Spleen (tissue), 11 donors: ENCODE results near the gene RABAC1. TPM values are rescaled to one million over a fixed set of nuclear protein-coding genes. Genes with fewer than 3 reads are reported as not detected.

Source experiments
- DNase-seq: peaks from one replicate; pipeline ENCODE4 v3.0.0-alpha.2; 2020
- H3K27ac ChIP-seq, 8 donors: fragments of 200-600 bp; sonication (generic) in 7 of 8; 1 replicate in 4 of 8; 2 replicates in 4 of 8; pipeline versions ENCODE4 v1.5.0 to v1.8.0; 2016 to 2021; ENCODE audit warnings: inconsistent platforms in 4 of 8, mild to moderate bottlenecking in 4 of 8, moderate library complexity in 1 of 8
- H3K27me3 ChIP-seq, 7 donors: fragments of 200-600 bp; sonication (generic) in 6 of 7; replicated peaks in 1 of 7; 1 replicate in 4 of 7; 2 replicates in 3 of 7; pipeline versions ENCODE4 v1.5.0 to v1.8.0; 2016 to 2021; ENCODE audit warnings: inconsistent platforms in 3 of 7, mild to moderate bottlenecking in 1 of 7
- H3K36me3 ChIP-seq, 6 donors: fragments of 200-600 bp; sonication (generic) in 5 of 6; 1 replicate in 4 of 6; 2 replicates in 2 of 6; pipeline versions ENCODE4 v1.5.0 to v1.8.0; 2016 to 2021; ENCODE audit warnings: inconsistent platforms in 2 of 6
- H3K4me1 ChIP-seq, 6 donors: fragments of 200-600 bp; sonication (generic) in 5 of 6; 1 replicate in 3 of 6; 2 replicates in 3 of 6; pipeline versions ENCODE4 v1.5.0 to v1.8.0; 2016 to 2021; ENCODE audit warnings: inconsistent platforms in 3 of 6
- H3K4me3 ChIP-seq, 8 donors: fragments of 200-600 bp; sonication (generic) in 7 of 8; 1 replicate in 4 of 8; 2 replicates in 4 of 8; pipeline versions ENCODE4 v1.5.0 to v1.8.0; 2016 to 2021; ENCODE audit warnings: inconsistent platforms in 4 of 8, mild to moderate bottlenecking in 4 of 8, moderate library complexity in 2 of 8
- H3K9me3 ChIP-seq, 8 donors: fragments of 200-600 bp; sonication (generic) in 7 of 8; 1 replicate in 4 of 8; 2 replicates in 4 of 8; pipeline versions ENCODE4 v1.5.0 to v1.8.0; 2016 to 2021; ENCODE audit warnings: inconsistent platforms in 4 of 8
- CTCF ChIP-seq, 11 experiments: fragments of 200-600 bp in 7 of 11; fragments of 450-650 bp in 4 of 11; sonication (generic) in 4 of 11; IDR thresholded peaks in 8 of 11; conservative IDR thresholded peaks in 3 of 11; 1 replicate in 7 of 11; 2 replicates in 4 of 11; pipeline versions ENCODE4 v1.4.0 to v1.8.0; 2016 to 2021; ENCODE audit warnings: antibody characterized with exemption in 11 of 11, inconsistent platforms in 4 of 11, mild to moderate bottlenecking in 1 of 11
- POLR2A ChIP-seq, 3 donors: fragments of 450-650 bp; IDR thresholded peaks; one replicate each; pipeline ENCODE4 v1.5.1; 2017; ENCODE audit warnings: antibody characterized with exemption in 3 of 3, mild to moderate bottlenecking in 1 of 3
- POLR2AphosphoS5 ChIP-seq, 3 donors: sonication (generic); formaldehyde crosslinking; IDR thresholded peaks; one replicate each; pipeline ENCODE4 v1.5.1; 2017; ENCODE audit warnings: antibody characterized with exemption in 3 of 3
- WGBS, 5 donors: extraction: QIAGEN DNeasy Blood & Tissue Kit in 3 of 5; methylation state at CpG; one replicate each; pipeline versions ENCODE4 v1.1.5 to v1.1.7; 2013 to 2018; 5-methylcytosine and 5-hydroxymethylcytosine counted together
- intact Hi-C: fragments of 100-400 bp; cut with DNase I; formaldehyde crosslinking; loops from one replicate; pipeline ENCODE4 v1.15.0; 2023; ENCODE audit warnings: low total_unique reads
- polyA plus RNA-seq, 3 donors: library from polyadenylated mRNA; stranded (reverse); fragments of 200-250 nt; gene quantifications; one replicate each; pipeline ENCODE4 v1.2.1, GENCODE V29; 2013
- total RNA-seq, 7 donors: library from RNA; depleted of rRNA in 3 of 7; stranded (reverse); fragments of >200 nt in 3 of 7; fragmentation: NEBNext Ultra II Directional in 4 of 7; extraction: Animal tissue kit (Norgen Biotek cat#: 25700) in 4 of 7; gene quantifications; one replicate each; pipeline versions ENCODE4 v1.1.0 to v1.2.1, GENCODE V29; 2016 to 2021
- donor health status: healthy with polysubstance abuse.
- donor health status: DM: no; HTN: no; CAD: no; lungs with moderate emphysema.
- donor health status: DM: no; HTN: no; CAD: no.
- donor health status: Bipolar disorder and iron deficiency.
- donor health status: healthy.
- donor health status: DM: no; HTN: no; CAD: no.
- donor health status: DM: yes; HTN: yes; CAD: no.

Gene RABAC1
- total and polyA plus RNA-seq, 10 donors = 85.6 to 165 (median 134) TPM

- WGBS, 5 donors = 17 to 28% (median 21%) methylated on average over 23 to 29 of the region's 29 CpGs
- H3K36me3 ChIP-seq = peaks cover 0 to 15% (median 11%) of the 10 kb centered on the region in 6 donors
- H3K4me3 ChIP-seq = no peak overlapping the region
- DNase-seq = no peak
- H3K4me1 ChIP-seq = peaks cover 0 to 63% (median 30%) of the 10 kb centered on the region in 6 donors
- H3K27ac ChIP-seq = no peak overlapping the region
- peak; percentile 38 to 77 (median 40) for TF ChIP-seq POLR2AphosphoS5 (IDR thresholded peaks at IDR 0.05)
- TF ChIP-seq CTCF (IDR thresholded peaks at IDR 0.05 in 8 of 11, conservative IDR thresholded peaks at IDR 0.05 in 3 of 11) = no peak
- H3K27me3 ChIP-seq = peaks cover 3 to 60% (median 46%) of the 10 kb centered on the region in 7 donors
- H3K9me3 ChIP-seq = no peaks in the 10 kb centered on the region
- intact Hi-C loops = no loop called here
Observed at GRCh38 chr19:41911889-41912731, 47.0 kb downstream of the RABAC1 start.

- Histone ChIP-seq H3K9me3 (no peaks in the 10 kb centered on the region), H3K27ac (no peak overlapping the region), H3K27me3 (peaks cover 3 to 52% (median 38%) of the 10 kb centered on the region in 7 donors), H3K4me3 (no peak overlapping the region), H3K36me3 (peaks cover 0 to 24% (median 19%) of the 10 kb centered on the region in 6 donors), H3K4me1 (peaks cover 0 to 61% (median 30%) of the 10 kb centered on the region in 6 donors)
- 65 to 75% (median 71%) methylated on average over 13 of the region's 13 CpGs for WGBS, 5 donors
- intact Hi-C loops = no loop called here
- DNase-seq = no peak
- TF ChIP-seq POLR2AphosphoS5 (IDR thresholded peaks at IDR 0.05) (peak; percentile 5 to 50 (median 37)), POLR2A (IDR thresholded peaks at IDR 0.05) (no peak)
Observed at GRCh38 chr19:41910992-41911888, 47.9 kb downstream of the RABAC1 start.

GRCh38 chr19:41910240-41910991 is 48.7 kb downstream of the RABAC1 start:
- DNase-seq = peak; percentile 75
- intact Hi-C loops = no loop called here
- H3K27me3 ChIP-seq = peaks cover 0 to 43% (median 29%) of the 10 kb centered on the region in 7 donors
- 61 to 75% (median 69%) methylated on average over 10 to 12 of the region's 12 CpGs for WGBS, 5 donors
- no peak overlapping the region for H3K4me3 ChIP-seq
- H3K4me1 ChIP-seq = peaks cover 0 to 54% (median 22%) of the 10 kb centered on the region in 6 donors
- H3K9me3 ChIP-seq = no peaks in the 10 kb centered on the region
- H3K27ac ChIP-seq = no peak overlapping the region
- TF ChIP-seq POLR2A (IDR thresholded peaks at IDR 0.05) (no peak), POLR2AphosphoS5 (IDR thresholded peaks at IDR 0.05) (peak; percentile 72 to 78 (median 74))
- peaks cover 0 to 32% (median 28%) of the 10 kb centered on the region in 6 donors for H3K36me3 ChIP-seq

- H3K27ac ChIP-seq = no peak overlapping the region
- no peak overlapping the region for H3K4me3 ChIP-seq
- peak; percentile 27 to 65 (median 45) for TF ChIP-seq POLR2AphosphoS5 (IDR thresholded peaks at IDR 0.05)
- no peak for TF ChIP-seq CTCF (IDR thresholded peaks at IDR 0.05 in 8 of 11, conservative IDR thresholded peaks at IDR 0.05 in 3 of 11)
- no peaks in the 10 kb centered on the region for H3K9me3 ChIP-seq
- H3K36me3 ChIP-seq = peaks cover 0 to 39% (median 35%) of the 10 kb centered on the region in 6 donors
- 63 to 74% (median 73%) methylated on average over 6 to 13 of the region's 13 CpGs for WGBS, 5 donors
- peaks cover 0 to 48% (median 18%) of the 10 kb centered on the region in 6 donors for H3K4me1 ChIP-seq
- H3K27me3 ChIP-seq = peaks cover 0 to 36% (median 22%) of the 10 kb centered on the region in 7 donors
- no peak for DNase-seq
- intact Hi-C loops = no loop called here
Observed at GRCh38 chr19:41909706-41910105, 49.4 kb downstream of the RABAC1 start.
